ENCODE data around the gene WDR73. TPM values are rescaled to one million over a fixed set of nuclear protein-coding genes. Genes with fewer than 3 reads are reported as not detected.

Gene WDR73
- total and polyA plus RNA-seq, 9 of the 15 experiments (the other 6 are each of a cell fraction or from before 2014, with no cell fraction given), result 9.2 to 25.4 (median 21.7) TPM

DNA sequence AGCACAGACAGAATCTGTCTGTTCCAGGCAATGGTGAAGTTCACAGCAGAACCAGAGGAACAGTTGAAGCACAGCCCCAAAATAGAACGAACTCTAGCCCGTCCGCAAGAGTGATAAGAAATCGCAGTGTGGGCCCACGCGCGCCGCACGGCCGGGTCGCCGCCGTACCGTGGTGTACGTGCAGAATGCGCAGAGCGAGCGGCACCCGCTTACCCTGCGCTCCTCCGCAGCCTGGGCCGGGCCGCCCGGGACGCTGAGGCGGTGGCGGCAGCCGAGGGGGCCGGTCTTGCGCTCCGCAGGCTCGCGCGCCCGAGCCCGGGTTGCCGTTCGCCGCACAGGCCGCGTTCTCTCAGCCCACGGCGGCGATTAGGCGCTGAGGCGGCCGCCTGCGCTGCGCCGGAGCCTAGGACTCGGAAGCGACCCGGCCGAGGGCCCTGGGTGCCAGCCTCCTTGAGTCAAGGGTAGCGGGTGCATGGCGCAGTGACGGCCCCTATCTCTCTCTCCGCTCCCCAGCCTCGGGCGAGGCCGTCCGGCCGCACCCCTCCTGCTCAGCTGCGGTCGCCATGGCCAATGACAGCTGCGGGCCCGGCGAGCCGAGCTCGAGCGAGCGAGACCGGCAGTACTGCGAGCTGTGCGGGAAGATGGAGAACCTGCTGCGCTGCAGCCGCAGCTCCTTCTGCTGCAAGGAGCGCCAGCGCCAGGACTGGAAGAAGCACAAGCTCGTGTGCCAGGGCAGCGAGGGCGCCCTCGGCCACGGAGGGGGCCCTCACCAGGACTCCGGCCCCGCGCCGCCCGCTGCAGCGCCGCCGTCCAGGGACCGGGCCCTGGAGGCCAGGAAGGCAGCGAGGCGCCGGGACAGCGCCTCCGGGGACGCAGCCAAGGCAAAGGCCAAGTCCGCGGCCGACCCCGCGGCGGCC, 20.5 kb downstream of the WDR73 start (continued):
- TF ChIP-seq ZNF695 (CRISPR knock-in tag; IDR thresholded peaks at IDR 0.05) (no peak), ELF4 (CRISPR knock-in tag; IDR thresholded peaks at IDR 0.05) (no peak), ZKSCAN8 (CRISPR knock-in tag; IDR thresholded peaks at IDR 0.05) (0 out of 2 replicates have a peak, but pooled peaks have one; percentile 20), CREB3L1 (IDR thresholded peaks at IDR 0.05; ENCODE audit: borderline replicate concordance, low read depth) (peak; percentile 21; the same call in 1 of the 2 replicates), NCOA6 (IDR thresholded peaks at IDR 0.05) (no peak; the same call in 1 of the 2 replicates), ZFP91 (CRISPR knock-in tag; IDR thresholded peaks at IDR 0.05) (no peak; the same call in 1 of the 2 replicates), HEY1 (CRISPR knock-in tag; IDR thresholded peaks at IDR 0.05; ENCODE audit: borderline replicate concordance) (no peak), PCBP1 (IDR thresholded peaks at IDR 0.05; ENCODE audit: low read depth, low read length, poor library complexity, severe bottlenecking) (peak; percentile 71), FOXM1 (IDR thresholded peaks at IDR 0.05; ENCODE audit: low read depth) (no peak), FOXM1 (CRISPR knock-in tag; IDR thresholded peaks at IDR 0.05; ENCODE audit: low read depth) (0 out of 2 replicates have a peak, but pooled peaks have one; percentile 11)
- TF ChIP-seq, protein P1, sequence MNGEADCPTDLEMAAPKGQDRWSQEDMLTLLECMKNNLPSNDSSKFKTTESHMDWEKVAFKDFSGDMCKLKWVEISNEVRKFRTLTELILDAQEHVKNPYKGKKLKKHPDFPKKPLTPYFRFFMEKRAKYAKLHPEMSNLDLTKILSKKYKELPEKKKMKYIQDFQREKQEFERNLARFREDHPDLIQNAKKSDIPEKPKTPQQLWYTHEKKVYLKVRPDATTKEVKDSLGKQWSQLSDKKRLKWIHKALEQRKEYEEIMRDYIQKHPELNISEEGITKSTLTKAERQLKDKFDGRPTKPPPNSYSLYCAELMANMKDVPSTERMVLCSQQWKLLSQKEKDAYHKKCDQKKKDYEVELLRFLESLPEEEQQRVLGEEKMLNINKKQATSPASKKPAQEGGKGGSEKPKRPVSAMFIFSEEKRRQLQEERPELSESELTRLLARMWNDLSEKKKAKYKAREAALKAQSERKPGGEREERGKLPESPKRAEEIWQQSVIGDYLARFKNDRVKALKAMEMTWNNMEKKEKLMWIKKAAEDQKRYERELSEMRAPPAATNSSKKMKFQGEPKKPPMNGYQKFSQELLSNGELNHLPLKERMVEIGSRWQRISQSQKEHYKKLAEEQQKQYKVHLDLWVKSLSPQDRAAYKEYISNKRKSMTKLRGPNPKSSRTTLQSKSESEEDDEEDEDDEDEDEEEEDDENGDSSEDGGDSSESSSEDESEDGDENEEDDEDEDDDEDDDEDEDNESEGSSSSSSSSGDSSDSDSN (IDR thresholded peaks at IDR 0.05; ENCODE audit: borderline replicate concordance in 1 of 2, low read depth in 2 of 2, low read length in 2 of 2), result peak; percentile 99
- TF ChIP-seq, protein P2, sequence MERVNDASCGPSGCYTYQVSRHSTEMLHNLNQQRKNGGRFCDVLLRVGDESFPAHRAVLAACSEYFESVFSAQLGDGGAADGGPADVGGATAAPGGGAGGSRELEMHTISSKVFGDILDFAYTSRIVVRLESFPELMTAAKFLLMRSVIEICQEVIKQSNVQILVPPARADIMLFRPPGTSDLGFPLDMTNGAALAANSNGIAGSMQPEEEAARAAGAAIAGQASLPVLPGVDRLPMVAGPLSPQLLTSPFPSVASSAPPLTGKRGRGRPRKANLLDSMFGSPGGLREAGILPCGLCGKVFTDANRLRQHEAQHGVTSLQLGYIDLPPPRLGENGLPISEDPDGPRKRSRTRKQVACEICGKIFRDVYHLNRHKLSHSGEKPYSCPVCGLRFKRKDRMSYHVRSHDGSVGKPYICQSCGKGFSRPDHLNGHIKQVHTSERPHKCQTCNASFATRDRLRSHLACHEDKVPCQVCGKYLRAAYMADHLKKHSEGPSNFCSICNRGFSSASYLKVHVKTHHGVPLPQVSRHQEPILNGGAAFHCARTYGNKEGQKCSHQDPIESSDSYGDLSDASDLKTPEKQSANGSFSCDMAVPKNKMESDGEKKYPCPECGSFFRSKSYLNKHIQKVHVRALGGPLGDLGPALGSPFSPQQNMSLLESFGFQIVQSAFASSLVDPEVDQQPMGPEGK (CRISPR knock-in tag; IDR thresholded peaks at IDR 0.05; ENCODE audit: borderline replicate concordance), result no peak
- TF ChIP-seq, protein P3, sequence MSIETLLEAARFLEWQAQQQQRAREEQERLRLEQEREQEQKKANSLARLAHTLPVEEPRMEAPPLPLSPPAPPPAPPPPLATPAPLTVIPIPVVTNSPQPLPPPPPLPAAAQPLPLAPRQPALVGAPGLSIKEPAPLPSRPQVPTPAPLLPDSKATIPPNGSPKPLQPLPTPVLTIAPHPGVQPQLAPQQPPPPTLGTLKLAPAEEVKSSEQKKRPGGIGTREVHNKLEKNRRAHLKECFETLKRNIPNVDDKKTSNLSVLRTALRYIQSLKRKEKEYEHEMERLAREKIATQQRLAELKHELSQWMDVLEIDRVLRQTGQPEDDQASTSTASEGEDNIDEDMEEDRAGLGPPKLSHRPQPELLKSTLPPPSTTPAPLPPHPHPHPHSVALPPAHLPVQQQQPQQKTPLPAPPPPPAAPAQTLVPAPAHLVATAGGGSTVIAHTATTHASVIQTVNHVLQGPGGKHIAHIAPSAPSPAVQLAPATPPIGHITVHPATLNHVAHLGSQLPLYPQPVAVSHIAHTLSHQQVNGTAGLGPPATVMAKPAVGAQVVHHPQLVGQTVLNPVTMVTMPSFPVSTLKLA (conservative IDR thresholded peaks at IDR 0.05), result peak in 1 of 2 experiments; percentile 58; a peak in 2 of 4 replicates
